GM12878 (cell line): ENCODE data around the gene PSMB9. TPM values are rescaled to one million over a fixed set of nuclear protein-coding genes. Genes with fewer than 3 reads are reported as not detected.

Source experiments
- ATAC-seq: fragments of 200-7000 bp; cut with Tn5 transposase; 3 replicates; pipeline ENCODE4 v1.9.1; 2020; ENCODE audit warnings: mild to moderate bottlenecking, moderate library complexity
- BruUV-seq: library from RNA; stranded (reverse); fragments of 400-500 nt; replicated peaks from 2 replicates; lab custom pipeline; 2021; lab: Mats Ljungman, UMichigan
- CTCF ChIA-PET: fragments of 300-600 bp; sonication (Branson Sonifier 250); formaldehyde crosslinking; extraction: SDS; loops from one replicate; lab custom pipeline; 2021; ENCODE audit warnings: inconsistent platforms; lab: Yijun Ruan, JAX
- POLR2A ChIA-PET: fragments of 350-600 bp; formaldehyde crosslinking; extraction: SDS; loops from one replicate; lab custom pipeline; 2021; ENCODE audit warnings: inconsistent platforms; lab: Charles Lee
- RAD21 ChIA-PET: fragments of 300-600 bp; sonication (Branson Sonifier 250); formaldehyde crosslinking; loops from one replicate; lab custom pipeline; 2023; ENCODE audit warnings: antibody characterized with exemption; ENCODE audit not compliant: unreplicated experiment; lab: Charles Lee
- SMC1A ChIA-PET: fragments of 300-600 bp; sonication (Branson Sonifier 250); formaldehyde crosslinking; loops from one replicate; lab custom pipeline; 2023; ENCODE audit not compliant: unreplicated experiment, uncharacterized antibody; lab: Charles Lee
- DNase-seq: peaks from one replicate; pipeline ENCODE4 v3.0.0-alpha.2; 2011; ENCODE audit warnings: low read depth, low spot score
- FAIRE-seq: peaks from 3 replicates; lab custom pipeline; 2011; peaks lifted over from hg19 to GRCh38; lab: Jason Lieb, UNC
- H2AFZ ChIP-seq: 2 replicates; pipeline ENCODE4 v1.6.0; 2011; ENCODE audit warnings: low read depth, low read length, control low read depth; ENCODE audit not compliant: control insufficient read depth
- H3K27ac ChIP-seq: 2 replicates; pipeline ENCODE4 v1.5.1; 2011; ENCODE audit warnings: control low read depth; ENCODE audit not compliant: control insufficient read depth, insufficient read depth
- H3K27me3 ChIP-seq, 2 experiments: replicated peaks in 1 of 2; 2 replicates each; pipeline versions ENCODE4 v1.6.0 to v1.6.1; 2011; ENCODE audit warnings: low read length in 1 of 2; ENCODE audit not compliant: control insufficient read depth in 2 of 2, insufficient read depth in 2 of 2
- H3K36me3 ChIP-seq, 2 experiments: 2 replicates each; pipeline ENCODE4 v1.5.1; 2011; ENCODE audit warnings: low read length in 1 of 2; ENCODE audit not compliant: control insufficient read depth in 2 of 2, insufficient read depth in 2 of 2
- H3K4me1 ChIP-seq: 2 replicates; pipeline ENCODE4 v1.6.1; 2011; ENCODE audit warnings: mild to moderate bottlenecking, low read length, moderate library complexity, mixed read lengths; ENCODE audit not compliant: control insufficient read depth, insufficient read depth
- H3K4me2 ChIP-seq: 2 replicates; pipeline ENCODE4 v1.6.0; 2011; ENCODE audit warnings: control low read depth; ENCODE audit not compliant: control insufficient read depth, insufficient read depth
- H3K4me3 ChIP-seq: fragments of 200-600 bp; sonication (generic); 2 replicates; pipeline ENCODE4 v1.5.1; 2016
- H3K79me2 ChIP-seq: 2 replicates; pipeline ENCODE4 v1.6.0; 2011; ENCODE audit warnings: low read length; ENCODE audit not compliant: control insufficient read depth, insufficient read depth
- H3K9ac ChIP-seq: 2 replicates; pipeline ENCODE4 v1.8.0; 2011; ENCODE audit warnings: low read length, control low read depth, mixed read lengths; ENCODE audit not compliant: control insufficient read depth, insufficient read depth
- H3K9me3 ChIP-seq: replicated peaks from 3 replicates; pipeline ENCODE4 v1.5.1; 2011; ENCODE audit warnings: mild to moderate bottlenecking, low read length; ENCODE audit not compliant: control insufficient read depth, insufficient read depth
- H4K20me1 ChIP-seq: 2 replicates; pipeline ENCODE4 v1.6.0; 2011; ENCODE audit not compliant: control insufficient read depth, insufficient read depth
- CREB1 ChIP-seq: IDR thresholded peaks from 2 replicates; pipeline ENCODE4 v1.6.1; 2012; ENCODE audit warnings: low read depth, mild to moderate bottlenecking, inconsistent platforms
- E4F1 ChIP-seq: fragments of 450-650 bp; IDR thresholded peaks from 2 replicates; pipeline ENCODE4 v1.6.1; 2018; ENCODE audit warnings: borderline replicate concordance, mild to moderate bottlenecking; ENCODE audit not compliant: partially characterized antibody
- ESRRA ChIP-seq: IDR thresholded peaks from 2 replicates; pipeline ENCODE4 v1.6.1; 2012; ENCODE audit warnings: mild to moderate bottlenecking, low read length, improper control_type of control experiment
- GABPA ChIP-seq: IDR thresholded peaks from 2 replicates; pipeline ENCODE4 v1.6.1; 2014; ENCODE audit warnings: antibody characterized with exemption, low read depth, mild to moderate bottlenecking, inconsistent platforms
- LARP7 ChIP-seq: fragments of 450-650 bp; IDR thresholded peaks from 2 replicates; pipeline ENCODE4 v1.6.1; 2017; ENCODE audit warnings: mild to moderate bottlenecking
- MTA2 ChIP-seq: fragments of 450-650 bp; IDR thresholded peaks from 2 replicates; pipeline ENCODE4 v1.6.1; 2016; ENCODE audit warnings: low read depth, mild to moderate bottlenecking, moderate library complexity
- MTA3 ChIP-seq: IDR thresholded peaks from 2 replicates; pipeline ENCODE4 v1.6.1; 2012; ENCODE audit warnings: low read length, inconsistent platforms, borderline replicate concordance
- NBN ChIP-seq: fragments of 450-650 bp; IDR thresholded peaks from 2 replicates; pipeline ENCODE4 v1.6.1; 2016
- POLR2A ChIP-seq: IDR thresholded peaks from 2 replicates; pipeline ENCODE4 v1.6.1; 2011; ENCODE audit warnings: low read depth, mild to moderate bottlenecking, low read length
- POLR2AphosphoS5 ChIP-seq: IDR thresholded peaks from 2 replicates; pipeline ENCODE4 v1.6.1; 2011; ENCODE audit warnings: mild to moderate bottlenecking, low read length, inconsistent platforms
- RB1 ChIP-seq: fragments of 450-650 bp; formaldehyde crosslinking; IDR thresholded peaks from 2 replicates; pipeline ENCODE4 v1.6.1; 2017; ENCODE audit warnings: mild to moderate bottlenecking, borderline replicate concordance
- SIX5 ChIP-seq: IDR thresholded peaks from 2 replicates; pipeline ENCODE4 v1.6.1; 2011; ENCODE audit warnings: mild to moderate bottlenecking, low read depth, low read length, moderate library complexity; ENCODE audit not compliant: severe bottlenecking
- SMAD5 ChIP-seq: IDR thresholded peaks from 2 replicates; pipeline ENCODE4 v1.6.1; 2016; ENCODE audit warnings: antibody characterized with exemption, low read depth
- TCF12 ChIP-seq: IDR thresholded peaks from 2 replicates; pipeline ENCODE4 v1.6.1; 2011; ENCODE audit warnings: low read depth, mild to moderate bottlenecking, low read length
- ZBTB33 ChIP-seq: fragments of 450-650 bp; IDR thresholded peaks from 2 replicates; pipeline ENCODE4 v1.6.1; 2017; ENCODE audit warnings: mild to moderate bottlenecking
- ZNF207 ChIP-seq: fragments of 450-650 bp; IDR thresholded peaks from 2 replicates; pipeline ENCODE4 v1.6.1; 2014; ENCODE audit warnings: antibody characterized with exemption, mild to moderate bottlenecking, borderline replicate concordance
- WGBS: methylation state at CpG from one replicate; pipeline ENCODE4 v1.1.6; 2016; ENCODE audit warnings: low lambda C conversion rate; ENCODE audit not compliant: insufficient replicate concordance, insufficient coverage; ENCODE audit errors: missing lambda C conversion rate; 5-methylcytosine and 5-hydroxymethylcytosine counted together
- in situ Hi-C: fragments of 300-500 bp; cut with MboI; formaldehyde crosslinking; loops from 9 replicates; pipeline ENCODE4 v1.14.3; 2018; ENCODE audit warnings: mixed read lengths
- intact Hi-C: fragments of 100-400 bp; cut with micrococcal nuclease; formaldehyde crosslinking; loops from one replicate; pipeline ENCODE4 v1.14.2; 2022; ENCODE audit not compliant: unreplicated experiment
- polyA plus RNA-seq, 11 experiments: library from polyadenylated mRNA; depleted of rRNA in 4 of 11; unstranded in 6 of 11; stranded (reverse) in 5 of 11; fragments of >200 nt; fragmentation: Nextera tagmentation in 4 of 11; fragmentation: Illumina TruSeq in 1 of 11; extraction: Ambion mirVana in 4 of 11; extraction: Trizol in 1 of 11; gene quantifications; 1 replicate in 1 of 11; 2 replicates in 10 of 11; pipeline versions ENCODE4 v1.2.1 to v1.2.3, GENCODE V29; 2011 to 2016; ENCODE audit warnings: inconsistent platforms in 2 of 11, missing spikeins in 2 of 11, low read depth in 1 of 11
- total RNA-seq, 4 experiments: library from RNA; depleted of rRNA in 3 of 4; stranded (reverse); fragments of >200 nt in 3 of 4; fragmentation: Illumina TruSeq in 1 of 4; extraction: Trizol in 1 of 4; gene quantifications; 2 replicates each; pipeline versions ENCODE4 v1.2.1 to v1.2.3, GENCODE V29; 2013 to 2021

The PSMB9 gene
- total and polyA plus RNA-seq, 10 of the 15 experiments (the other 5 are each of a cell fraction or from before 2014, with no cell fraction given) = 167 to 517 (median 275) TPM

GRCh38 chr6:32894085-32895005 lies 40.4 kb downstream of the PSMB9 start:
- Histone ChIP-seq H3K9ac (peak overlapping the region; percentile 88), H3K79me2 (peaks cover 28% of the 10 kb centered on the region), H4K20me1 (no peaks in the 10 kb centered on the region), H3K36me3 (no peaks in the 10 kb centered on the region), H3K9me3 (no peaks in the 10 kb centered on the region), H2AFZ (peak overlapping the region; percentile 90), H3K4me3 (peak overlapping the region; percentile 81), H3K27me3 (no peaks in the 10 kb centered on the region), H3K4me2 (peak overlapping the region; percentile 79), H3K27ac (peak overlapping the region; percentile 90), H3K4me1 (peaks cover 12% of the 10 kb centered on the region)
- SMC1A ChIA-PET = interaction anchor here (0.7 to 6.7 kb wide), 21 partner anchors 24 to 352 kb away, joined by 3 to 51 read pairs (median 5); partner anchors contain the start of genes HLA-DMA, HLA-DMB and TAP2
- intact Hi-C loops = loop anchor here (1.0 kb wide), 1 partner anchor 50 kb away; no protein-coding TSS in a partner anchor
- in situ Hi-C loops = no loop called here
- RAD21 ChIA-PET = interaction anchor here (0.6 to 5.0 kb wide), 20 partner anchors 8 to 470 kb away, joined by 3 to 34 read pairs (median 4); partner anchors contain the start of genes HLA-DMA, HLA-DMB, HLA-DPB1 and PSMB9
- FAIRE-seq = peak; percentile 92
- under 1% methylated on average over 61 of the region's 61 CpGs for WGBS
- POLR2A ChIA-PET = interaction anchor here (0.6 to 3.3 kb wide), 23 partner anchors 8 to 340 kb away, joined by 3 to 23 read pairs (median 4); partner anchors contain the start of genes BRD2, HLA-DMA, HLA-DMB and HLA-DPA1
- no TSS peak for BruUV-seq
- CTCF ChIA-PET = interaction anchor here (0.7 to 5.2 kb wide), 15 partner anchors 8 to 94 kb away, joined by 3 to 61 read pairs (median 5); partner anchors contain the start of genes HLA-DMA and PSMB9
- peak; percentile 91 for DNase-seq
- peak; percentile 98 for ATAC-seq
- TF ChIP-seq ZNF207 (0 out of 2 replicates have a peak, but pooled peaks have one; percentile 42), E4F1 (no peak), ZBTB33 (no peak), ESRRA (no peak), POLR2AphosphoS5 (0 out of 2 replicates have a peak, but pooled peaks have one; percentile 34), POLR2A (peak; percentile 83), SIX5 (no peak), TCF12 (peak; percentile 51; the same call in 1 of the 2 replicates), RB1 (peak; percentile 68; the same call in 1 of the 2 replicates), SMAD5 (peak; percentile 74), MTA3 (no peak), CREB1 (peak; percentile 56), GABPA (peak; percentile 28), MTA2 (no peak), LARP7 (0 out of 2 replicates have a peak, but pooled peaks have one; percentile 14), NBN (peak; percentile 72)
